DOHH2 (cell line): ENCODE results near the gene CELF1.

Source experiments
- H3F3A ChIP-seq: fragments of 200-600 bp; sonication (generic), shearing (Covaris generic); 2 replicates; pipeline ENCODE4 v1.6.0; 2016; ENCODE audit warnings: antibody characterized with exemption, mild to moderate bottlenecking; ENCODE audit not compliant: control insufficient read depth, insufficient read depth
- H3K27ac ChIP-seq: fragments of 200-600 bp; sonication (generic); 2 replicates; pipeline ENCODE4 v1.5.1; 2014; ENCODE audit warnings: low read depth, mild to moderate bottlenecking, low read length, moderate library complexity
- H3K27me3 ChIP-seq: fragments of 200-600 bp; sonication (generic); 2 replicates; pipeline ENCODE4 v1.6.1; 2014; ENCODE audit warnings: mild to moderate bottlenecking, low read length, mixed read lengths; ENCODE audit not compliant: control insufficient read depth
- H3K36me3 ChIP-seq: fragments of 200-600 bp; sonication (generic); 2 replicates; pipeline ENCODE4 v1.6.1; 2014; ENCODE audit warnings: mild to moderate bottlenecking, low read length, moderate library complexity, mixed read lengths; ENCODE audit not compliant: control insufficient read depth
- H3K4me1 ChIP-seq: fragments of 200-600 bp; sonication (generic); 2 replicates; pipeline ENCODE4 v1.6.1; 2014; ENCODE audit warnings: mild to moderate bottlenecking, low read length, mixed read lengths; ENCODE audit not compliant: control insufficient read depth
- H3K4me2 ChIP-seq: fragments of 200-600 bp; sonication (generic); 2 replicates; pipeline ENCODE4 v1.6.0; 2014; ENCODE audit warnings: mild to moderate bottlenecking, low read length, moderate library complexity
- H3K4me3 ChIP-seq: fragments of 200-600 bp; sonication (generic); 2 replicates; pipeline ENCODE4 v1.5.1; 2014; ENCODE audit warnings: mild to moderate bottlenecking, low read length, mixed read lengths
- H3K79me2 ChIP-seq: fragments of 200-600 bp; sonication (generic); 2 replicates; pipeline ENCODE4 v1.6.1; 2014; ENCODE audit warnings: mild to moderate bottlenecking, low read length, mixed read lengths; ENCODE audit not compliant: control insufficient read depth
- H3K9me2 ChIP-seq: fragments of 200-600 bp; sonication (generic); replicated peaks from 2 replicates; pipeline ENCODE4 v1.6.1; 2014; ENCODE audit warnings: mild to moderate bottlenecking, low read length, mixed read lengths; ENCODE audit not compliant: control insufficient read depth
- H3K9me3 ChIP-seq: fragments of 200-600 bp; sonication (generic); 2 replicates; pipeline ENCODE4 v1.6.1; 2014; ENCODE audit warnings: antibody characterized with exemption, low read length, mixed read lengths; ENCODE audit not compliant: control insufficient read depth, insufficient read depth
- H4K20me1 ChIP-seq: fragments of 200-600 bp; sonication (generic); 2 replicates; pipeline ENCODE4 v1.6.0; 2014; ENCODE audit warnings: low read depth, mild to moderate bottlenecking, antibody characterized with exemption, low read length, moderate library complexity; ENCODE audit not compliant: control insufficient read depth, insufficient read depth
- CTCF ChIP-seq: fragments of 200-600 bp; sonication (generic); IDR thresholded peaks from one replicate; pipeline ENCODE4 v1.5.1; 2014; ENCODE audit warnings: antibody characterized with exemption, mild to moderate bottlenecking, low read depth, low read length; ENCODE audit not compliant: poor library complexity, severe bottlenecking
- EZH2phosphoT487 ChIP-seq: fragments of 200-600 bp; sonication (generic); IDR thresholded peaks from 2 replicates; pipeline ENCODE4 v1.6.1; 2017; ENCODE audit warnings: borderline replicate concordance, mild to moderate bottlenecking, antibody characterized with exemption, low read length, moderate library complexity, mixed read lengths

Gene CELF1

GRCh38 chr11:47437218-47437745, 115.7 kb downstream of the CELF1 start:
- H3K36me3 ChIP-seq, result no peaks in the 10 kb centered on the region
- H3K4me2 ChIP-seq, result no peak overlapping the region
- H3F3A ChIP-seq, result no peaks in the 10 kb centered on the region
- no peak overlapping the region for H3K4me3 ChIP-seq
- H3K27ac ChIP-seq, result no peak overlapping the region
- no peaks in the 10 kb centered on the region for H3K9me2 ChIP-seq
- H3K9me3 ChIP-seq, result no peaks in the 10 kb centered on the region
- TF ChIP-seq CTCF (no peak), EZH2phosphoT487 (no peak)
- H3K4me1 ChIP-seq, result no peaks in the 10 kb centered on the region
- H4K20me1 ChIP-seq, result no peaks in the 10 kb centered on the region
- H3K79me2 ChIP-seq, result no peaks in the 10 kb centered on the region
- no peaks in the 10 kb centered on the region for H3K27me3 ChIP-seq

DNA sequence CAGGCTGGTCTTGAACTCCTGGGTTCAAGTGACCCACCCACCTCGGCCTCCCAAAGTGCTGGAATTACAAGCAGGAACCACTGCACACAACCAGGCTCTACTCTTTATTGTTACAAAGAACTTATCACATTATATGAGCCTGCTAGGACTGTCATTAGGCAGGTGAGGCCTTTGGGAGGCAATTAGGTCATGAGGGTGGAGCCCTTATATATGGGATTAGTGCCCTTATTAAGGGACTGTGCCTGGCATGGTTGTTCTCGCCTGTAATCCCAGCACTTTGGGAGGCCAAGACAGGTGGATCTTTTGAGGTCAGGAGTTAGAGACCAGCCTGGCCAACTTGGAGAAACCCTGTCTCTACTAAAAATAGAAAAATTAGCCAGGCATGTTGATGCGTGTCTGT, 116.2 kb downstream of the CELF1 start:
- H3K79me2 ChIP-seq, result no peaks in the 10 kb centered on the region
- no peak overlapping the region for H3K4me3 ChIP-seq
- H3K4me2 ChIP-seq, result no peak overlapping the region
- H3K4me1 ChIP-seq, result no peaks in the 10 kb centered on the region
- H3K36me3 ChIP-seq, result no peaks in the 10 kb centered on the region
- H3F3A ChIP-seq, result no peaks in the 10 kb centered on the region
- no peaks in the 10 kb centered on the region for H3K9me3 ChIP-seq
- no peaks in the 10 kb centered on the region for H3K27me3 ChIP-seq
- H3K9me2 ChIP-seq, result no peaks in the 10 kb centered on the region
- no peaks in the 10 kb centered on the region for H4K20me1 ChIP-seq
- no peak overlapping the region for H3K27ac ChIP-seq
- no peak for TF ChIP-seq CTCF
- TF ChIP-seq EZH2phosphoT487, result no peak

DNA sequence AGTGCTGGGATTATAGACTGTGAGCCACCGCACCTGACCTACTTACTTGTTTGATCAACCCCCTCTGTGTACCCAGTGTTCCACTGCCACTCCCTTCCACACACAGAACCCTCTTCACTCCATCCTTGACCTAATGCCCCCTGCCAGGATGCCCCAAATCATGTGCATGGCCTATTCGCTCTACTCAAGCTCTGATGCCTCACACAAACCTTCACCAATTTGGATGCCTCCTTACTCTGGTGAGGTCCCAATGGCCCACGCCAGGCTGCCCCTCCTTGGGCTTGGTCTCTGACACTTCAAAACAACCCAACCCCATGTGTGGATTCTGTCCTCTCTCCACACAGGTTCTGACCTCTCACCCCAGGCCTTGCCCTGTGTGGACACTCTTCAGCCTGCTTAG, 117.2 kb downstream of the CELF1 start:
- Histone ChIP-seq H3K9me2 (no peaks in the 10 kb centered on the region), H3K4me1 (no peaks in the 10 kb centered on the region), H3F3A (no peaks in the 10 kb centered on the region), H3K4me3 (no peak overlapping the region), H3K9me3 (no peaks in the 10 kb centered on the region), H3K27me3 (no peaks in the 10 kb centered on the region), H3K4me2 (no peak overlapping the region), H4K20me1 (no peaks in the 10 kb centered on the region), H3K79me2 (no peaks in the 10 kb centered on the region), H3K27ac (no peak overlapping the region), H3K36me3 (no peaks in the 10 kb centered on the region)
- TF ChIP-seq EZH2phosphoT487 (no peak), CTCF (no peak)
